ENCODE measurements around the gene NEFH.
"Not testable (repeated sequence)": the region's sequence is repeated elsewhere in the genome, so short reads cannot be mapped to it uniquely, and the experiment has no call there.

The NEFH gene

GRCh38 chr22:29433856-29434255, 46.2 kb upstream of the NEFH start (continued):
- TF ChIP-seq POU6F1 (CRISPR knock-in tag; IDR thresholded peaks at IDR 0.05; ENCODE audit: borderline replicate concordance, low read depth) (no peak), RARB (CRISPR knock-in tag; IDR thresholded peaks at IDR 0.05) (no peak), ZC3H10 (CRISPR knock-in tag; IDR thresholded peaks at IDR 0.05) (no peak), PATZ1 (CRISPR knock-in tag; IDR thresholded peaks at IDR 0.05; ENCODE audit: borderline replicate concordance) (no peak), ZNF8 (CRISPR knock-in tag; IDR thresholded peaks at IDR 0.05) (no peak)

- TF ChIP-seq PPARA (CRISPR knock-in tag; IDR thresholded peaks at IDR 0.05; ENCODE audit: borderline replicate concordance) (no peak), GLIS3 (CRISPR knock-in tag; IDR thresholded peaks at IDR 0.05) (no peak), ISL1 (CRISPR knock-in tag; IDR thresholded peaks at IDR 0.05) (no peak), ZFP3 (CRISPR knock-in tag; IDR thresholded peaks at IDR 0.05) (no peak), ZC3H10 (CRISPR knock-in tag; IDR thresholded peaks at IDR 0.05) (no peak), TOX (CRISPR knock-in tag; IDR thresholded peaks at IDR 0.05; ENCODE audit: borderline replicate concordance) (no peak), ZNF565 (CRISPR knock-in tag; conservative IDR thresholded peaks at IDR 0.05; ENCODE audit: low read depth) (no peak), CSDC2 (CRISPR knock-in tag; IDR thresholded peaks at IDR 0.05) (no peak)
- ATAC-seq = no peak
Observed at GRCh38 chr22:29434288-29434687, 45.7 kb upstream of the NEFH start.

GRCh38 chr22:29435236-29436136, 44.5 kb upstream of the NEFH start:
- TF ChIP-seq ZNF8 (CRISPR knock-in tag; IDR thresholded peaks at IDR 0.05) (no peak), POU6F1 (CRISPR knock-in tag; IDR thresholded peaks at IDR 0.05; ENCODE audit: borderline replicate concordance, low read depth) (no peak), PATZ1 (CRISPR knock-in tag; IDR thresholded peaks at IDR 0.05; ENCODE audit: borderline replicate concordance) (no peak), CREB5 (CRISPR knock-in tag; IDR thresholded peaks at IDR 0.05; ENCODE audit: low read depth) (no peak), ZFP3 (CRISPR knock-in tag; IDR thresholded peaks at IDR 0.05) (no peak), BACH2 (CRISPR knock-in tag; IDR thresholded peaks at IDR 0.05; ENCODE audit: borderline replicate concordance) (no peak), SNAI2 (CRISPR knock-in tag; IDR thresholded peaks at IDR 0.05) (no peak), ZC3H10 (CRISPR knock-in tag; IDR thresholded peaks at IDR 0.05) (no peak), TOX (CRISPR knock-in tag; IDR thresholded peaks at IDR 0.05; ENCODE audit: borderline replicate concordance) (no peak), ZNF70 (CRISPR knock-in tag; IDR thresholded peaks at IDR 0.05) (no peak), GLIS3 (CRISPR knock-in tag; IDR thresholded peaks at IDR 0.05) (no peak), ARNTL (CRISPR knock-in tag; IDR thresholded peaks at IDR 0.05; ENCODE audit: borderline replicate concordance, low read depth) (no peak), CSDC2 (CRISPR knock-in tag; IDR thresholded peaks at IDR 0.05) (no peak), ZNF565 (CRISPR knock-in tag; conservative IDR thresholded peaks at IDR 0.05; ENCODE audit: low read depth) (no peak), TCF4 (CRISPR knock-in tag; IDR thresholded peaks at IDR 0.05; ENCODE audit: borderline replicate concordance) (no peak), ESRRG (CRISPR knock-in tag; IDR thresholded peaks at IDR 0.05) (no peak), PPARA (CRISPR knock-in tag; IDR thresholded peaks at IDR 0.05; ENCODE audit: borderline replicate concordance) (no peak), OSR1 (CRISPR knock-in tag; IDR thresholded peaks at IDR 0.05) (no peak), ZFP30 (CRISPR knock-in tag; IDR thresholded peaks at IDR 0.05) (no peak), CSRNP3 (CRISPR knock-in tag; IDR thresholded peaks at IDR 0.05) (no peak)
- ATAC-seq = no peak

- ATAC-seq = not testable (repeated sequence)
Observed at GRCh38 chr22:29438283-29438682, 41.7 kb upstream of the NEFH start, which contains the start of gene RFPL1. Gene RFPL1 (plus strand): TSS chr22:29438583.

Measured in SK-N-SH treated with all-trans-retinoic acid at 6 μM for 48 hours (cell line).